SK-N-SH (cell line): ENCODE data around the gene ASB9. TPM values are rescaled to one million over a fixed set of nuclear protein-coding genes. Genes with fewer than 3 reads are reported as not detected.

ENCODE experiments used
- CTCF ChIA-PET: fragments of 300-600, 350-600 bp; formaldehyde crosslinking; extraction: SDS; loops from one replicate; lab custom pipeline; 2021; lab: Yijun Ruan, JAX
- POLR2A ChIA-PET: fragments of 350-600 bp; sonication (Branson Sonifier 250); formaldehyde crosslinking; extraction: SDS; loops from one replicate; lab custom pipeline; 2020; ENCODE audit warnings: antibody characterized with exemption, inconsistent platforms; lab: Yijun Ruan, JAX
- DNase-seq: peaks from one replicate; pipeline ENCODE4 v3.0.0; 2012
- H2AFZ ChIP-seq: fragments of 200-600 bp; sonication (generic); 2 replicates; pipeline ENCODE4 v1.8.1; 2016; ENCODE audit warnings: antibody characterized with exemption, mild to moderate bottlenecking, low read depth
- H3F3A ChIP-seq: fragments of 200-600 bp; sonication (generic); replicated peaks from 2 replicates; pipeline ENCODE3; 2016; ENCODE audit warnings: antibody characterized with exemption, mild to moderate bottlenecking; ENCODE audit not compliant: insufficient read depth
- H3K27ac ChIP-seq, 2 experiments: fragments of 200-500 bp in 1 of 2; fragments of 200-600 bp in 1 of 2; sonication (Bioruptor generic) in 1 of 2; sonication (generic), shearing (Covaris generic) in 1 of 2; 2 replicates each; pipeline versions ENCODE4 v1.5.1 to v1.6.1; 2014 to 2016; ENCODE audit warnings: low read depth in 2 of 2, inconsistent platforms in 1 of 2, low read length in 1 of 2, mild to moderate bottlenecking in 1 of 2, mixed read lengths in 1 of 2
- H3K27me3 ChIP-seq: fragments of 200-600 bp; sonication (generic), shearing (Covaris generic); 2 replicates; pipeline ENCODE4 v1.6.1; 2016; ENCODE audit warnings: mixed run types; ENCODE audit not compliant: insufficient read depth
- H3K36me3 ChIP-seq, 2 experiments: fragments of 200-500 bp in 1 of 2; fragments of 200-600 bp in 1 of 2; sonication (Bioruptor generic) in 1 of 2; sonication (generic) in 1 of 2; replicated peaks in 1 of 2; 2 replicates each; pipeline versions ENCODE3 to v1.5.1; 2014 to 2016; ENCODE audit warnings: low read length in 1 of 2, mild to moderate bottlenecking in 1 of 2; ENCODE audit not compliant: insufficient read depth in 2 of 2, control insufficient read depth in 1 of 2
- H3K4me1 ChIP-seq, 2 experiments: fragments of 200-500 bp in 1 of 2; fragments of 200-600 bp in 1 of 2; sonication (Bioruptor generic) in 1 of 2; sonication (generic), shearing (Covaris generic) in 1 of 2; 2 replicates each; pipeline versions ENCODE4 v1.5.1 to v1.6.1; 2014 to 2016; ENCODE audit warnings: low read depth in 1 of 2, low read length in 1 of 2, mixed run types in 1 of 2; ENCODE audit not compliant: insufficient read depth in 2 of 2, control insufficient read depth in 1 of 2
- H3K4me2 ChIP-seq: fragments of 200-600 bp; sonication (generic), shearing (Covaris generic); 2 replicates; pipeline ENCODE4 v1.6.1; 2017; ENCODE audit warnings: mixed run types
- H3K4me3 ChIP-seq, 2 experiments: fragments of 200-500 bp in 1 of 2; fragments of 200-600 bp in 1 of 2; sonication (Bioruptor generic) in 1 of 2; sonication (generic), shearing (Covaris generic) in 1 of 2; 2 replicates each; pipeline versions ENCODE4 v1.5.1 to v1.8.1; 2014 to 2016; ENCODE audit warnings: low read depth in 2 of 2, inconsistent platforms in 1 of 2, low read length in 1 of 2, mild to moderate bottlenecking in 1 of 2, mixed read lengths in 1 of 2, moderate library complexity in 1 of 2
- H3K79me2 ChIP-seq: fragments of 200-600 bp; sonication (generic); 2 replicates; pipeline ENCODE4 v1.8.1; 2017; ENCODE audit warnings: mild to moderate bottlenecking; ENCODE audit not compliant: insufficient read depth
- H3K9ac ChIP-seq: fragments of 200-600 bp; sonication (generic); 2 replicates; pipeline ENCODE4 v1.6.1; 2017; ENCODE audit warnings: mixed run types
- H3K9me2 ChIP-seq: fragments of 200-600 bp; sonication (generic); 2 replicates; pipeline ENCODE4 v1.6.1; 2017; ENCODE audit warnings: mixed run types
- H3K9me3 ChIP-seq: fragments of 200-600 bp; sonication (generic); 2 replicates; pipeline ENCODE4 v1.6.1; 2017; ENCODE audit warnings: mixed run types, mild to moderate bottlenecking, moderate library complexity
- H4K20me1 ChIP-seq: fragments of 200-600 bp; sonication (generic); 2 replicates; pipeline ENCODE4 v1.6.1; 2017; ENCODE audit warnings: mild to moderate bottlenecking, mixed run types; ENCODE audit not compliant: insufficient read depth
- CHD2 ChIP-seq: fragments of 150-350 bp; IDR thresholded peaks from 2 replicates; pipeline ENCODE4 v1.6.1; 2018; ENCODE audit warnings: low read length; ENCODE audit not compliant: partially characterized antibody
- FOSL2 ChIP-seq: IDR thresholded peaks from 2 replicates; pipeline ENCODE4 v1.4.0; 2012; ENCODE audit warnings: low read depth, mild to moderate bottlenecking, moderate library complexity, borderline replicate concordance
- FOXJ3 ChIP-seq: sonication (generic); formaldehyde crosslinking; IDR thresholded peaks from 2 replicates; pipeline ENCODE4 v1.5.1; 2020; ENCODE audit warnings: mild to moderate bottlenecking, missing genetic modification reagents
- GABPA ChIP-seq: IDR thresholded peaks from 2 replicates; pipeline ENCODE4 v1.4.0; 2012; ENCODE audit warnings: low read depth, mild to moderate bottlenecking
- GATA2 ChIP-seq: sonication (generic); formaldehyde crosslinking; IDR thresholded peaks from 2 replicates; pipeline ENCODE4 v1.5.0; 2020; ENCODE audit warnings: mild to moderate bottlenecking, missing genetic modification reagents
- MEF2A ChIP-seq: IDR thresholded peaks from 2 replicates; pipeline ENCODE4 v1.4.0; 2012; ENCODE audit warnings: low read depth, borderline replicate concordance
- MXI1 ChIP-seq: IDR thresholded peaks from 2 replicates; pipeline ENCODE4 v1.6.1; 2012; ENCODE audit warnings: mild to moderate bottlenecking, low read depth, low read length, improper control_type of control experiment
- NFIC ChIP-seq: IDR thresholded peaks from 2 replicates; pipeline ENCODE4 v1.4.0; 2012; ENCODE audit warnings: borderline replicate concordance
- USF2 ChIP-seq: fragments of 150-350 bp; IDR thresholded peaks from 2 replicates; pipeline ENCODE4 v1.6.1; 2017; ENCODE audit warnings: antibody characterized with exemption, low read length, low read depth, borderline replicate concordance
- ZBTB33 ChIP-seq: IDR thresholded peaks from 2 replicates; pipeline ENCODE4 v1.4.0; 2012; ENCODE audit warnings: low read depth, borderline replicate concordance
- WGBS: methylation state at CpG from one replicate; pipeline ENCODE4 v1.1.6; 2017; ENCODE audit warnings: low lambda C conversion rate; 5-methylcytosine and 5-hydroxymethylcytosine counted together
- polyA plus RNA-seq, 3 experiments: library from polyadenylated mRNA; depleted of rRNA; stranded (reverse); fragments of >200 nt; gene quantifications; 2 replicates each; pipeline ENCODE4 v1.2.3, GENCODE V29; 2012
- TF ChIP-seq, protein P1 (sequence below): IDR thresholded peaks from 2 replicates; pipeline ENCODE4 v1.4.0; 2012; ENCODE audit warnings: low read depth
- TF ChIP-seq, protein P2 (sequence below): fragments of 150-350 bp; IDR thresholded peaks from 2 replicates; pipeline ENCODE4 v1.6.1; 2016; ENCODE audit warnings: mild to moderate bottlenecking, low read depth, low read length

The ASB9 gene
- polyA plus RNA-seq, 1 of the 3 experiments (the other 2 are of a cell fraction): 2.5 TPM

DNA sequence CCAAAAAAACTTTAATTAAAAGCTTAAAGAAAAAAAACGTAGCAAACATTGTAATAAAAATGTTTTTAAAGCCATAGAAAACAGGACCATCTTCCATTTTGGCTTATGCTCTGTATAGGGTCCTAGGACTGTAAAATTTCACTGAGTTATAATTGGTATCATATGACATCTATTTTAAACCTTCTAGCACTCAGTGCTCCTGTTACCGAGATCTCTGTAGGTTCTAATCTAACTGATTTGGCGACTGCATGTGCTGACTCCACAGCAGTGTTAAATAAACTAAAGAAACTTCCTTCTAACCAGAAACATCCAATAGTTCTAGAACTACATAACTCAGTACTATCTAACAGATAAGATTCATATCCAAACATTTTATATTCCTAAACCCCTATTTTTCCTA, 45.6 kb upstream of the ASB9 start, which contains the start of gene ASB11:
TSS of gene ASB11 (minus strand) at position 132 of the 400 bp plus-strand sequence. CDS start at position 97, 35 bp downstream.
- Histone ChIP-seq H2AFZ (no peak within 1 kb of the TSS), H3K9me3 (no peaks in the 10 kb centered on the region), H3K4me2 (no peak within 1 kb of the TSS), H3K27me3 (peaks cover 4% of the 10 kb centered on the region; the same call in 1 of the 2 replicates), H4K20me1 (no peaks in the 10 kb centered on the region), H3K4me1 (no peaks in the 10 kb centered on the region), H3K27ac (no peak within 1 kb of the TSS), H3K36me3 (peaks cover 4 to 11% of the 10 kb centered on the region in 2 experiments), H3K9me2 (no peaks in the 10 kb centered on the region), H3K9ac (no peak within 1 kb of the TSS), H3K4me3 (no peak within 1 kb of the TSS), H3K79me2 (no peaks in the 10 kb centered on the region), H3F3A (no peaks in the 10 kb centered on the region)
- TF ChIP-seq USF2 (no peak), FOSL2 (no peak), FOXJ3 (CRISPR knock-in tag) (no peak), GATA2 (CRISPR knock-in tag) (no peak)
- ChIA-PET POLR2A (no interaction called here), CTCF (interaction anchor here (0.9 kb wide), 1 partner anchor 16 kb away, joined by 4 read pairs; no protein-coding TSS in a partner anchor)
- DNase-seq: no peak
- WGBS: 29% methylated on average over 3 of the region's 3 CpGs

GRCh38 chrX:15314472-15314871, 44.6 kb upstream of the ASB9 start:
- Histone ChIP-seq H3K9me2 (no peaks in the 10 kb centered on the region), H3K4me1 (no peaks in the 10 kb centered on the region), H3K36me3 (peaks cover 0 to 4% of the 10 kb centered on the region in 2 experiments), H3K79me2 (no peaks in the 10 kb centered on the region), H2AFZ (no peak overlapping the region), H3K9me3 (no peaks in the 10 kb centered on the region), H3K4me3 (no peak overlapping the region), H3F3A (no peaks in the 10 kb centered on the region), H3K27me3 (peaks cover 5% of the 10 kb centered on the region; the same call in 1 of the 2 replicates), H4K20me1 (no peaks in the 10 kb centered on the region), H3K4me2 (no peak overlapping the region), H3K27ac (no peak overlapping the region), H3K9ac (no peak overlapping the region)
- CTCF ChIA-PET: interaction anchor here (0.9 kb wide), 1 partner anchor 15 kb away, joined by 4 read pairs; no protein-coding TSS in a partner anchor
- POLR2A ChIA-PET: no interaction called here
- WGBS: 23% methylated on average over 2 of the region's 2 CpGs
- no peak for DNase-seq
- TF ChIP-seq CHD2 (no peak), GABPA (no peak), MXI1 (no peak), FOXJ3 (CRISPR knock-in tag) (no peak), USF2 (no peak), MEF2A (no peak), NFIC (no peak), ZBTB33 (no peak)
- TF ChIP-seq, protein P1, sequence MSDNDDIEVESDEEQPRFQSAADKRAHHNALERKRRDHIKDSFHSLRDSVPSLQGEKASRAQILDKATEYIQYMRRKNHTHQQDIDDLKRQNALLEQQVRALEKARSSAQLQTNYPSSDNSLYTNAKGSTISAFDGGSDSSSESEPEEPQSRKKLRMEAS: no peak
- TF ChIP-seq, protein P2, sequence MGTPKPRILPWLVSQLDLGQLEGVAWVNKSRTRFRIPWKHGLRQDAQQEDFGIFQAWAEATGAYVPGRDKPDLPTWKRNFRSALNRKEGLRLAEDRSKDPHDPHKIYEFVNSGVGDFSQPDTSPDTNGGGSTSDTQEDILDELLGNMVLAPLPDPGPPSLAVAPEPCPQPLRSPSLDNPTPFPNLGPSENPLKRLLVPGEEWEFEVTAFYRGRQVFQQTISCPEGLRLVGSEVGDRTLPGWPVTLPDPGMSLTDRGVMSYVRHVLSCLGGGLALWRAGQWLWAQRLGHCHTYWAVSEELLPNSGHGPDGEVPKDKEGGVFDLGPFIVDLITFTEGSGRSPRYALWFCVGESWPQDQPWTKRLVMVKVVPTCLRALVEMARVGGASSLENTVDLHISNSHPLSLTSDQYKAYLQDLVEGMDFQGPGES: no peak
